ENCODE measurements around the gene BBIP1. TPM values are rescaled to one million over a fixed set of nuclear protein-coding genes. Genes with fewer than 3 reads are reported as not detected.
A peak's percentile ranks its signal among the peaks of the same experiment; 100 is the strongest.

The BBIP1 gene
- total RNA-seq, 1 donor from 2014 or later = 32.4 TPM

- H3K27ac ChIP-seq = no peak overlapping the region
- intact Hi-C loops (cut with DNase I) = no loop called here
- TF ChIP-seq CTCF (IDR thresholded peaks at IDR 0.05) = no peak
- H3K36me3 ChIP-seq = peaks cover 3% of the 10 kb centered on the region
- ATAC-seq (no peak), DNase-seq (no peak)
- H3K4me3 ChIP-seq = no peak overlapping the region
- no peaks in the 10 kb centered on the region for H3K4me1 ChIP-seq
- H3K9me3 ChIP-seq = no peaks in the 10 kb centered on the region
- H3K27me3 ChIP-seq (ENCODE audit: low read depth) = no peaks in the 10 kb centered on the region
Observed at GRCh38 chr10:110939419-110939818, 20.4 kb upstream of the BBIP1 start.

- ATAC-seq (no peak), DNase-seq (no peak)
- Histone ChIP-seq H3K27ac (no peak overlapping the region), H3K9me3 (no peaks in the 10 kb centered on the region), H3K27me3 (ENCODE audit: low read depth) (no peaks in the 10 kb centered on the region), H3K4me1 (peaks cover 6% of the 10 kb centered on the region), H3K36me3 (peaks cover 3% of the 10 kb centered on the region), H3K4me3 (no peak overlapping the region)
- no peak for TF ChIP-seq CTCF (IDR thresholded peaks at IDR 0.05)
- intact Hi-C loops (cut with DNase I) = no loop called here
Observed at GRCh38 chr10:110936757-110937156, 17.8 kb upstream of the BBIP1 start.

- Histone ChIP-seq H3K27ac (no peak overlapping the region), H3K4me3 (no peak overlapping the region), H3K27me3 (ENCODE audit: low read depth) (no peaks in the 10 kb centered on the region), H3K4me1 (peaks cover 17% of the 10 kb centered on the region), H3K36me3 (peaks cover 3% of the 10 kb centered on the region), H3K9me3 (no peaks in the 10 kb centered on the region)
- ATAC-seq = peak in 1 of 2 donors; percentile 68
- DNase-seq = no peak
- intact Hi-C loops (cut with DNase I) = no loop called here
- TF ChIP-seq CTCF (IDR thresholded peaks at IDR 0.05) = no peak
Observed at GRCh38 chr10:110932505-110933180, 13.7 kb upstream of the BBIP1 start.

- intact Hi-C loops (cut with DNase I) = no loop called here
- no peak for DNase-seq
- Histone ChIP-seq H3K36me3 (no peaks in the 10 kb centered on the region), H3K4me1 (peaks cover 17% of the 10 kb centered on the region), H3K27me3 (ENCODE audit: low read depth) (no peaks in the 10 kb centered on the region), H3K27ac (no peak overlapping the region), H3K9me3 (no peaks in the 10 kb centered on the region), H3K4me3 (no peak overlapping the region)
- peak in 1 of 2 donors; percentile 72 for ATAC-seq
- TF ChIP-seq CTCF (IDR thresholded peaks at IDR 0.05) = no peak
Observed at GRCh38 chr10:110931769-110932381, 12.9 kb upstream of the BBIP1 start.

GRCh38 chr10:110927461-110927860 lies 8.5 kb upstream of the BBIP1 start:
- ATAC-seq = no peak
- Histone ChIP-seq H3K27me3 (ENCODE audit: low read depth) (no peaks in the 10 kb centered on the region), H3K4me1 (peaks cover 43% of the 10 kb centered on the region), H3K4me3 (no peak overlapping the region), H3K9me3 (no peaks in the 10 kb centered on the region), H3K36me3 (no peaks in the 10 kb centered on the region), H3K27ac (no peak overlapping the region)
- no peak for TF ChIP-seq CTCF (IDR thresholded peaks at IDR 0.05)
- intact Hi-C loops (cut with DNase I) = no loop called here
- no peak for DNase-seq
